PFSK-1 (cell line): Measurements from ENCODE around the gene MYO10.
A peak's percentile ranks its signal among the peaks of the same experiment; 100 is the strongest.

Experiments
- FOXP2 ChIP-seq: optimal IDR thresholded peaks from 2 replicates; pipeline ENCODE3; 2011; ENCODE audit warnings: borderline replicate concordance, control low read depth, inconsistent platforms; ENCODE audit not compliant: insufficient read depth; ENCODE audit errors: extremely low read length, extremely low read depth
- POLR2AphosphoS5 ChIP-seq: IDR thresholded peaks from 2 replicates; pipeline ENCODE4 v1.6.1; 2012; ENCODE audit warnings: low read depth, mild to moderate bottlenecking, control low read depth, low read length, moderate library complexity
- SIN3A ChIP-seq: IDR thresholded peaks from 2 replicates; pipeline ENCODE4 v1.6.1; 2012; ENCODE audit warnings: mild to moderate bottlenecking, low read length, moderate library complexity, borderline replicate concordance; ENCODE audit not compliant: insufficient read depth
- TAF1 ChIP-seq: IDR thresholded peaks from 2 replicates; pipeline ENCODE4 v1.6.1; 2012; ENCODE audit warnings: low read length, control low read depth, borderline replicate concordance; ENCODE audit not compliant: insufficient read depth
- TF ChIP-seq, protein P1 (sequence below), 2 experiments: IDR thresholded peaks; 2 replicates each; pipeline versions ENCODE4 v1.6.1 to v1.8.0; 2011 to 2012; ENCODE audit warnings: low read depth in 2 of 2, low read length in 2 of 2, control low read depth in 1 of 2, inconsistent platforms in 1 of 2, mild to moderate bottlenecking in 1 of 2, moderate library complexity in 1 of 2; ENCODE audit not compliant: insufficient read depth in 1 of 2

The MYO10 gene

DNA sequence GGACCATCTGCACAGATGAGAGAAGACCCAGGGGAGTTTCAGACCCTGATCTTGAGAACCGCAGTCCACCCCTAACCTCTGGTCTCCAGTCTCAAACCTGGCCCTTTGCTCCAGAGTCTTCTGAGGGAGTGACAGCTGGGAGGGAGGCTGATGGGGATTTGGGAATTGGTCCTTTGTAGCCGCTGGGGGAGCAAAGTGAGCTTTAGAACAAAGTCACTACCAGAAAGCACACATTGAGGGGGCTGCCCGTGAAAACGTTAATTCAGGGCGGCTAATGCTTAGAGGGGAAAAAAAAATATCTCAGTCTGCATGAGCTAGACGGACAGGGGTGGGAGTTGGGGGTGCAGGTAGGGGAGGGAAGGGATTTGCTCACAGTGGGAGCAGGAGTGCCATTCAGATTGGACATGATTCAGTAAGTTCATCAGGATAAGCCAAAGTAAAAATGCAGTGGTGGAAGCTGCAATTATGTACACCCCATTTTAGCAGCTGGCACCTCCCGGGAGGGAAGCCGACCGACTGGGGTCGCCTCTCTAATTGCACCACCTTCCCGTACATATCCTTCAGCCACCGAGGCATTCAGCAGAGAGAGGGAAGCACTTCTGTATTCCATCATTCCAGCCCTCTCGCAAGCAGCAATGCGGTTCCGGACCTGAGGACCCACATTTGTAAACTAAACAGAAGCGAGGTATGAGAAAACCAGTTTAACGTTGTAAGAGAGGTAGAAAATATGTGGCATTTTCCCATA lies 195.8 kb downstream of the MYO10 start:
- TF ChIP-seq TAF1 = no peak
- TF ChIP-seq POLR2AphosphoS5 = no peak
- no peak for TF ChIP-seq SIN3A
- TF ChIP-seq, protein P1, sequence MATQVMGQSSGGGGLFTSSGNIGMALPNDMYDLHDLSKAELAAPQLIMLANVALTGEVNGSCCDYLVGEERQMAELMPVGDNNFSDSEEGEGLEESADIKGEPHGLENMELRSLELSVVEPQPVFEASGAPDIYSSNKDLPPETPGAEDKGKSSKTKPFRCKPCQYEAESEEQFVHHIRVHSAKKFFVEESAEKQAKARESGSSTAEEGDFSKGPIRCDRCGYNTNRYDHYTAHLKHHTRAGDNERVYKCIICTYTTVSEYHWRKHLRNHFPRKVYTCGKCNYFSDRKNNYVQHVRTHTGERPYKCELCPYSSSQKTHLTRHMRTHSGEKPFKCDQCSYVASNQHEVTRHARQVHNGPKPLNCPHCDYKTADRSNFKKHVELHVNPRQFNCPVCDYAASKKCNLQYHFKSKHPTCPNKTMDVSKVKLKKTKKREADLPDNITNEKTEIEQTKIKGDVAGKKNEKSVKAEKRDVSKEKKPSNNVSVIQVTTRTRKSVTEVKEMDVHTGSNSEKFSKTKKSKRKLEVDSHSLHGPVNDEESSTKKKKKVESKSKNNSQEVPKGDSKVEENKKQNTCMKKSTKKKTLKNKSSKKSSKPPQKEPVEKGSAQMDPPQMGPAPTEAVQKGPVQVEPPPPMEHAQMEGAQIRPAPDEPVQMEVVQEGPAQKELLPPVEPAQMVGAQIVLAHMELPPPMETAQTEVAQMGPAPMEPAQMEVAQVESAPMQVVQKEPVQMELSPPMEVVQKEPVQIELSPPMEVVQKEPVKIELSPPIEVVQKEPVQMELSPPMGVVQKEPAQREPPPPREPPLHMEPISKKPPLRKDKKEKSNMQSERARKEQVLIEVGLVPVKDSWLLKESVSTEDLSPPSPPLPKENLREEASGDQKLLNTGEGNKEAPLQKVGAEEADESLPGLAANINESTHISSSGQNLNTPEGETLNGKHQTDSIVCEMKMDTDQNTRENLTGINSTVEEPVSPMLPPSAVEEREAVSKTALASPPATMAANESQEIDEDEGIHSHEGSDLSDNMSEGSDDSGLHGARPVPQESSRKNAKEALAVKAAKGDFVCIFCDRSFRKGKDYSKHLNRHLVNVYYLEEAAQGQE (IDR thresholded peaks at IDR 0.05; ENCODE audit: insufficient read depth in 1 of 2, low read depth in 2 of 2, low read length in 2 of 2) = no peak
- TF ChIP-seq FOXP2 = no peak

DNA sequence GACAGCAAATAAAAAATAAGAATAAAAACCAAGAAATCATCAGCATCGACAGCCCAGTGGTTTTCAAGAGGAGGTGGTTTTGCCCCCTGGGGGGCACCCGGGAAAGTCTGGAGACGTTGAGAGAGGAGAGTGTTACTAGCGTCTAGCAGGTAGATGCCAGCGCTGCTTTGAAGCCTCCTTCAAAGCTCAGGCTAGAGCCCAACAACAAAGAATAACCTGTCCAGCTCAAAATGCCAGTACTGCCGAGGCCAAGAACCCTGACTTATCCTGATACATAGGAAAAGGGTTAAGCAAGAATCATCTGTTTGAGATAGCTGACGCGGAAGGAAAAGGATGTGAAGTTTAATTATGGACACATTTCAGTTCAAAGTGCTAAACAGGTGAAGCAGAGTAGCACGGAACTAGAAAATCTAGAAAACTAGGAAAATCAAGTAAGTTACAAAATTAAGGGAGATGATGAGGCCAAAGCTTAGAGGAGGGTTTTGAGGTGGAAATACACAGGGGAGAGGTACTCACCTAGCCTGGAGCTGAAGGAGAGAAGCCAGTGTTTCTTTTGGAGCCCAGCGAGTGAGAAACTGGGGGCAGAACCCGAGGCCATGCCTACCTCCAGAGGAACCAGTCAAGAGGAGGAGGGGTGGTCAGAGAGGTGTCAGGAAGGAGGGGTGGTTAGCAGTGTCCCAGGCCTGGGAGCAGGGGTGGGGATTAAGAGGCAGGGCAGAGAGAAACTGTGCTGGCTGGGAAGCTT lies 198.3 kb downstream of the MYO10 start:
- TF ChIP-seq TAF1 = no peak
- TF ChIP-seq SIN3A = no peak
- TF ChIP-seq POLR2AphosphoS5 = no peak
- TF ChIP-seq, protein P1 (IDR thresholded peaks at IDR 0.05; ENCODE audit: insufficient read depth in 1 of 2, low read depth in 2 of 2, low read length in 2 of 2) = no peak
- TF ChIP-seq FOXP2 = no peak

DNA sequence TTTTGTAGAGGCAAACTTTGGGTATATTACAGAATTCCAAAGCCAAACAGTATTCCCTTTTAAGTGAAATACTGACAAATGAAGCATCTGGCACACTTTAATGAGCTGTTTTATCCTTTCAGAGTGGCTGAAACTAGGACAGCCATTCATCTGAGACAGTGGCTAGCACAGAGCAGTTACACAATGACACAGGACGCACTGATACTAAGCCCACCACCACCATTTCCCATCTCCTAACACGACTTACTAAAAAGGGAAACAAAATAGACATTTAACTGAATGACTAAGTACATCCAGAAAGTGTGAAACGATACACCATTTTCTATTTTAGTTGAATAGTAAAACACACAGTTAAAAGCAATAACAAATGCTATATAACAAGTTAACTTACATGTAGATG lies 198.9 kb downstream of the MYO10 start:
- no peak for TF ChIP-seq SIN3A
- TF ChIP-seq FOXP2 = no peak
- TF ChIP-seq POLR2AphosphoS5 = no peak
- no peak for TF ChIP-seq TAF1
- TF ChIP-seq, protein P1 (IDR thresholded peaks at IDR 0.05; ENCODE audit: insufficient read depth in 1 of 2, low read depth in 2 of 2, low read length in 2 of 2) = no peak

DNA sequence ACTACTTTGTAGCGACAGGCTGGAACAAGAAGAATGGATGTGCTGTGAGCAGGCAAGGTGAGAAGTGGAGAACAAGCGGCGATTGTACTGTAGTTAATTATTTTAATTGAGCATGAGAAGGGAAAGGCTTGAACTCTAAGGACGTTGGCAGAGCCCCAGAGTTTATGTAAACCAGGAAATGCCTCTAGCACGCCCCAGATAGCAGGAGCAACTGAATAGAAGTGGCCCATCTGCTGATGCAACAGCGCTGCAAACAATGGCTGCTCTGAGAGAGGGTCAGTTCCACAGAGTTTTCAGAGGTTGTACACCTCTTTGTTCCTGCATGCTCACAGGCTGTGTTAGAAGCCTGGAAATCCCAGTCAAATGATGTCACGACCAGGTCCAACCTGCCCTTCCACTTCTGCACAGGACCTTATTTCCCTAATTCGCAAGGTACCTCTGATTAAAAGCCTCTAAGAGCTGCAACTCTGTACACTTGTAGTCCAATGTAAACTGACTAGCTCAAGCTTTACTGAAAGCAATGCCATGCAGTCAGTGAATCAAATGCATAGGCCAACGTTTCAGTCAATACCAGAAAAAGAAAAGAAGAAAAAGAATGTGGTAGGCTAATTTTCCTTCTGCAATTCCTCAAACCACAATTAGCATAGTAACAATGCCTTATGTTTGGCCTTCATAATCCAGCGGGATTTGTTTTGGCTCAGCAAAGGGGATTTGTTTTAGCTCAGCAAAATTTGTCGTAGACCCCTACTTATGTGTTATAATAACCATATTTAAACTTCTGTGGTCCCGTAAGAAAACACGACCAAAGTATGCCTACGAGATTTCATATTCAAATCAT lies 199.7 kb downstream of the MYO10 start:
- TF ChIP-seq POLR2AphosphoS5 = peak; percentile 66; the same call in 1 of the 2 replicates
- no peak for TF ChIP-seq SIN3A
- peak; percentile 46; the same call in 1 of the 2 replicates for TF ChIP-seq TAF1
